ENCODE results near the gene PPP2CA. TPM values are rescaled to one million over a fixed set of nuclear protein-coding genes. Genes with fewer than 3 reads are reported as not detected.
"Not testable (repeated sequence)": the region's sequence is repeated elsewhere in the genome, so short reads cannot be mapped to it uniquely, and the experiment has no call there.

PPP2CA gene
- total and polyA plus RNA-seq, 9 donors = 55.3 to 147 (median 123) TPM

- H3K4me3 ChIP-seq (ENCODE audit: low read length) = peak overlapping the region; percentile 99
- DNase-seq = peak; percentile 12
- under 1% methylated on average over 26 of the region's 31 CpGs for WGBS (ENCODE audit: insufficient coverage)
- no peaks in the 10 kb centered on the region for H3K27me3 ChIP-seq (ENCODE audit: control insufficient read depth, insufficient read depth, low read length)
- peaks cover 9% of the 10 kb centered on the region for H3K4me1 ChIP-seq (ENCODE audit: control insufficient read depth, insufficient read depth, low read length)
- no peaks in the 10 kb centered on the region for H3K9me3 ChIP-seq (replicated peaks; ENCODE audit: control insufficient read depth, low read depth, low read length)
- peak overlapping the region; percentile 98 for H3K27ac ChIP-seq (ENCODE audit: low read length)
- H3K36me3 ChIP-seq (ENCODE audit: control insufficient read depth, insufficient read depth, low read length) = peaks cover 18% of the 10 kb centered on the region
Observed at GRCh38 chr5:134175921-134176510, 49.9 kb downstream of the PPP2CA start.

- Histone ChIP-seq H3K27me3 (ENCODE audit: control insufficient read depth, insufficient read depth, low read length) (no peaks in the 10 kb centered on the region), H3K27ac (ENCODE audit: low read length) (peak overlapping the region; percentile 98), H3K9me3 (replicated peaks; ENCODE audit: control insufficient read depth, low read depth, low read length) (no peaks in the 10 kb centered on the region), H3K4me1 (ENCODE audit: control insufficient read depth, insufficient read depth, low read length) (peaks cover 9% of the 10 kb centered on the region), H3K4me3 (ENCODE audit: low read length) (peak overlapping the region; percentile 99), H3K36me3 (ENCODE audit: control insufficient read depth, insufficient read depth, low read length) (peaks cover 23% of the 10 kb centered on the region)
- no CpG with 5 or more reads among the region's 10 CpGs for WGBS (ENCODE audit: insufficient coverage)
- DNase-seq = peak; percentile 61
Observed at GRCh38 chr5:134174841-134175839, 50.7 kb downstream of the PPP2CA start.

- H3K27ac ChIP-seq (ENCODE audit: low read length) = no peak overlapping the region
- DNase-seq = no peak
- no peaks in the 10 kb centered on the region for H3K9me3 ChIP-seq (replicated peaks; ENCODE audit: control insufficient read depth, low read depth, low read length)
- H3K4me1 ChIP-seq (ENCODE audit: control insufficient read depth, insufficient read depth, low read length) = no peaks in the 10 kb centered on the region
- no peak overlapping the region for H3K4me3 ChIP-seq (ENCODE audit: low read length)
- H3K36me3 ChIP-seq (ENCODE audit: control insufficient read depth, insufficient read depth, low read length) = peaks cover 35% of the 10 kb centered on the region
- WGBS (ENCODE audit: insufficient coverage) = 98% methylated on average over 3 of the region's 4 CpGs
- no peaks in the 10 kb centered on the region for H3K27me3 ChIP-seq (ENCODE audit: control insufficient read depth, insufficient read depth, low read length)
Observed at GRCh38 chr5:134171972-134172371, 53.9 kb downstream of the PPP2CA start.

- no CpG with 5 or more reads among the region's 5 CpGs for WGBS (ENCODE audit: insufficient coverage)
- Histone ChIP-seq H3K4me1 (ENCODE audit: control insufficient read depth, insufficient read depth, low read length) (no peaks in the 10 kb centered on the region), H3K36me3 (ENCODE audit: control insufficient read depth, insufficient read depth, low read length) (peaks cover 27% of the 10 kb centered on the region), H3K27me3 (ENCODE audit: control insufficient read depth, insufficient read depth, low read length) (no peaks in the 10 kb centered on the region), H3K9me3 (replicated peaks; ENCODE audit: control insufficient read depth, low read depth, low read length) (peaks cover 7% of the 10 kb centered on the region), H3K27ac (ENCODE audit: low read length) (no peak overlapping the region), H3K4me3 (ENCODE audit: low read length) (no peak overlapping the region)
- no peak for DNase-seq
Observed at GRCh38 chr5:134162592-134162991, 63.3 kb downstream of the PPP2CA start.

GRCh38 chr5:134161513-134162395, 64.1 kb downstream of the PPP2CA start:
- Histone ChIP-seq H3K36me3 (ENCODE audit: control insufficient read depth, insufficient read depth, low read length) (peaks cover 26% of the 10 kb centered on the region), H3K4me1 (ENCODE audit: control insufficient read depth, insufficient read depth, low read length) (no peaks in the 10 kb centered on the region), H3K27ac (ENCODE audit: low read length) (no peak overlapping the region), H3K27me3 (ENCODE audit: control insufficient read depth, insufficient read depth, low read length) (no peaks in the 10 kb centered on the region), H3K4me3 (ENCODE audit: low read length) (no peak overlapping the region), H3K9me3 (replicated peaks; ENCODE audit: control insufficient read depth, low read depth, low read length) (peaks cover 7% of the 10 kb centered on the region)
- no peak for DNase-seq
- no CpG with 5 or more reads among the region's 6 CpGs for WGBS (ENCODE audit: insufficient coverage)

GRCh38 chr5:134153657-134154056, 72.2 kb downstream of the PPP2CA start:
- Histone ChIP-seq H3K36me3 (ENCODE audit: control insufficient read depth, insufficient read depth, low read length) (peaks cover 51% of the 10 kb centered on the region), H3K4me1 (ENCODE audit: control insufficient read depth, insufficient read depth, low read length) (no peaks in the 10 kb centered on the region), H3K27me3 (ENCODE audit: control insufficient read depth, insufficient read depth, low read length) (no peaks in the 10 kb centered on the region), H3K27ac (ENCODE audit: low read length) (no peak overlapping the region), H3K4me3 (ENCODE audit: low read length) (no peak overlapping the region), H3K9me3 (replicated peaks; ENCODE audit: control insufficient read depth, low read depth, low read length) (no peaks in the 10 kb centered on the region)
- WGBS (ENCODE audit: insufficient coverage) = no CpG with 5 or more reads among the region's 1 CpG
- DNase-seq = no peak

- Histone ChIP-seq H3K36me3 (ENCODE audit: control insufficient read depth, insufficient read depth, low read length) (peaks cover 53% of the 10 kb centered on the region), H3K4me3 (ENCODE audit: low read length) (no peak overlapping the region), H3K27me3 (ENCODE audit: control insufficient read depth, insufficient read depth, low read length) (no peaks in the 10 kb centered on the region), H3K27ac (ENCODE audit: low read length) (no peak overlapping the region), H3K9me3 (replicated peaks; ENCODE audit: control insufficient read depth, low read depth, low read length) (no peaks in the 10 kb centered on the region), H3K4me1 (ENCODE audit: control insufficient read depth, insufficient read depth, low read length) (no peaks in the 10 kb centered on the region)
- WGBS (ENCODE audit: insufficient coverage) = 100% methylated on average over 2 of the region's 3 CpGs
- no peak for DNase-seq
Observed at GRCh38 chr5:134153241-134153640, 72.6 kb downstream of the PPP2CA start.

- peaks cover 55% of the 10 kb centered on the region for H3K36me3 ChIP-seq (ENCODE audit: control insufficient read depth, insufficient read depth, low read length)
- 94% methylated on average over 11 of the region's 15 CpGs for WGBS (ENCODE audit: insufficient coverage)
- H3K27me3 ChIP-seq (ENCODE audit: control insufficient read depth, insufficient read depth, low read length); DNase-seq; H3K4me1 ChIP-seq (ENCODE audit: control insufficient read depth, insufficient read depth, low read length); H3K4me3 ChIP-seq (ENCODE audit: low read length); H3K27ac ChIP-seq (ENCODE audit: low read length); H3K9me3 ChIP-seq (replicated peaks; ENCODE audit: control insufficient read depth, low read depth, low read length): not testable (repeated sequence)
Observed at GRCh38 chr5:134152173-134152832, 73.6 kb downstream of the PPP2CA start.

- H3K27ac ChIP-seq (ENCODE audit: low read length) = no peak overlapping the region
- H3K4me3 ChIP-seq (ENCODE audit: low read length) = no peak overlapping the region
- no peaks in the 10 kb centered on the region for H3K27me3 ChIP-seq (ENCODE audit: control insufficient read depth, insufficient read depth, low read length)
- DNase-seq = no peak
- 100% methylated on average over 3 of the region's 3 CpGs for WGBS (ENCODE audit: insufficient coverage)
- H3K4me1 ChIP-seq (ENCODE audit: control insufficient read depth, insufficient read depth, low read length) = no peaks in the 10 kb centered on the region
- H3K9me3 ChIP-seq (replicated peaks; ENCODE audit: control insufficient read depth, low read depth, low read length) = no peaks in the 10 kb centered on the region
- peaks cover 55% of the 10 kb centered on the region for H3K36me3 ChIP-seq (ENCODE audit: control insufficient read depth, insufficient read depth, low read length)
Observed at GRCh38 chr5:134151723-134152122, 74.2 kb downstream of the PPP2CA start.

Data from muscle of leg (tissue), 11 donors.